ENCODE data around the gene EXTL2. TPM values are rescaled to one million over a fixed set of nuclear protein-coding genes. Genes with fewer than 3 reads are reported as not detected.

Gene EXTL2
- total RNA-seq, 1 experiment from 2014 or later: 21.1 TPM

DNA sequence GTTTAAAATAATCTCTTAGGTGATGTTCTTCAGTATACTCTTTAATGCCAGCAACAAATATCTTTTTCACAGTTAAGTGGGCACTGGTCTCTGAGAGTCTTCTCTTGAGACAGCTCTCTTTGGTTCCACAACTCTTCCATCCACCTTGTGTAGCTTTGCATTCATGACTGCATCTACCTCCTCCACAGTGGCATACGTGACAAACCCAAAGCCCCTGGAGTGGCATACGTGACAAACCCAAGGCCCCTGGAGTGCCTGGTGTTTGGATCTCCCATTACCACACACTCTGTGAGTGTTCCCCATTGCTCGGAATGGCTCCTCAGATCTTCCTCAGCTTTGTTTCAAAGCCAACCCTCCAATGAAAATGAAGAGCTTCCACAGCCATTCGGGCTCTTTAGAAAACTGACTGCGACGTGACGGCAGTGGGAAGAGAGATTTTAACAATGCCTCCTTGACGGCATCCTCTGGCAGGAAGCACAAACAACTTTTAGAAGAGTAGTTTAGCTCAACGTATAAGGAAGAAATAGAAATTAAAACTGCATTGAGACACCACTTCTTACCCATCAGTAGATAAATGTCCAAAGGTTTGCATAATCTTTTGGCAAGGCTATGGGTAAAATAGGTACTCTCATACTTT lies 47.1 kb upstream of the EXTL2 start:
- ChIA-PET POLR2A (no interaction called here), CTCF (no interaction called here), RAD21 (ENCODE audit: low non-redundant PET in 1 of 2, low total read pairs in 2 of 2, uncharacterized antibody in 2 of 2, unreplicated experiment in 2 of 2) (no interaction called here)
- H3K9ac ChIP-seq (ENCODE audit: low read length): no peak overlapping the region
- intact Hi-C loops (cut with micrococcal nuclease): no loop called here
- no TSS peak for BruUV-seq (replicated peaks)
- no peaks in the 10 kb centered on the region for H3K9me2 ChIP-seq (ENCODE audit: insufficient read depth)
- no peak overlapping the region for H2AFZ ChIP-seq (ENCODE audit: low read depth, low read length, poor library complexity, severe bottlenecking)
- H3K27ac ChIP-seq (ENCODE audit: low read depth, low read length): no peak overlapping the region
- H3K4me2 ChIP-seq (ENCODE audit: low read length): no peak overlapping the region
- H3K79me2 ChIP-seq (ENCODE audit: insufficient read depth, low read length): no peaks in the 10 kb centered on the region
- ATAC-seq (no peak), DNase-seq (ENCODE audit: low read depth, low spot score) (no peak)
- H3K27me3 ChIP-seq (ENCODE audit: insufficient read depth, low read length): no peaks in the 10 kb centered on the region
- H3K4me1 ChIP-seq (ENCODE audit: control insufficient read depth in 1 of 2, insufficient read depth in 2 of 2, low read length in 2 of 2): no peaks in the 10 kb centered on the region
- no peaks in the 10 kb centered on the region for H4K20me1 ChIP-seq (ENCODE audit: insufficient read depth)
- H3K4me3 ChIP-seq (replicated peaks in 1 of 2; ENCODE audit: low read depth in 1 of 2, low read length in 2 of 2): no peak overlapping the region
- TF ChIP-seq ZFX (IDR thresholded peaks at IDR 0.05): no peak
- TF ChIP-seq, protein P1, sequence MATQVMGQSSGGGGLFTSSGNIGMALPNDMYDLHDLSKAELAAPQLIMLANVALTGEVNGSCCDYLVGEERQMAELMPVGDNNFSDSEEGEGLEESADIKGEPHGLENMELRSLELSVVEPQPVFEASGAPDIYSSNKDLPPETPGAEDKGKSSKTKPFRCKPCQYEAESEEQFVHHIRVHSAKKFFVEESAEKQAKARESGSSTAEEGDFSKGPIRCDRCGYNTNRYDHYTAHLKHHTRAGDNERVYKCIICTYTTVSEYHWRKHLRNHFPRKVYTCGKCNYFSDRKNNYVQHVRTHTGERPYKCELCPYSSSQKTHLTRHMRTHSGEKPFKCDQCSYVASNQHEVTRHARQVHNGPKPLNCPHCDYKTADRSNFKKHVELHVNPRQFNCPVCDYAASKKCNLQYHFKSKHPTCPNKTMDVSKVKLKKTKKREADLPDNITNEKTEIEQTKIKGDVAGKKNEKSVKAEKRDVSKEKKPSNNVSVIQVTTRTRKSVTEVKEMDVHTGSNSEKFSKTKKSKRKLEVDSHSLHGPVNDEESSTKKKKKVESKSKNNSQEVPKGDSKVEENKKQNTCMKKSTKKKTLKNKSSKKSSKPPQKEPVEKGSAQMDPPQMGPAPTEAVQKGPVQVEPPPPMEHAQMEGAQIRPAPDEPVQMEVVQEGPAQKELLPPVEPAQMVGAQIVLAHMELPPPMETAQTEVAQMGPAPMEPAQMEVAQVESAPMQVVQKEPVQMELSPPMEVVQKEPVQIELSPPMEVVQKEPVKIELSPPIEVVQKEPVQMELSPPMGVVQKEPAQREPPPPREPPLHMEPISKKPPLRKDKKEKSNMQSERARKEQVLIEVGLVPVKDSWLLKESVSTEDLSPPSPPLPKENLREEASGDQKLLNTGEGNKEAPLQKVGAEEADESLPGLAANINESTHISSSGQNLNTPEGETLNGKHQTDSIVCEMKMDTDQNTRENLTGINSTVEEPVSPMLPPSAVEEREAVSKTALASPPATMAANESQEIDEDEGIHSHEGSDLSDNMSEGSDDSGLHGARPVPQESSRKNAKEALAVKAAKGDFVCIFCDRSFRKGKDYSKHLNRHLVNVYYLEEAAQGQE (IDR thresholded peaks at IDR 0.05; ENCODE audit: low read depth): no peak
- no peak for TF ChIP-seq SP1 (IDR thresholded peaks at IDR 0.05; ENCODE audit: low read depth)
- no peak for TF ChIP-seq EGR1 (IDR thresholded peaks at IDR 0.05; ENCODE audit: low read depth)
- peaks cover 0 to 4% of the 10 kb centered on the region in 2 experiments; a peak in 1 of 4 replicates for H3K36me3 ChIP-seq (ENCODE audit: control insufficient read depth in 1 of 2, insufficient read depth in 2 of 2, low read length in 2 of 2)
- H3K9me3 ChIP-seq (ENCODE audit: control insufficient read depth in 1 of 2, insufficient read depth in 1 of 2, low read depth in 1 of 2, low read length in 2 of 2): no peaks in the 10 kb centered on the region

DNA sequence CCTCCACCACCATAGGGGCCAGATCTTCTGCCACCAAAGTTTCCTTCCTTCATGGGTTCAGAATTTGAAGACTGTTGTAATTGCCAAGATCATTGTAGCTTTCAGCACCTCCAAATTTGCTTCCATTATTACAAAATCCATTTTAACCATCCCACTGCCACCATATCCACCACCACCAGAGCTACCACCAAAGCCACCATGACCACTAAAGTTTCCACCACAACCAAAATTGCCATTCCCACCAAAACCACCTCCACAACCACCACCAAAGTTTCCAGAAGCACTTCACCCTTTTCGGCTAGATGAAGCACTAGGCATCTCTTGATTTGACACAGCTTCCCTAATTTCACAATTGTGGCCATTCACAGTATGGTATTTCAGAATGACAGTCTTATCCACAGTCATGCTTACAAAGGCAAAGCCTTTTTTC lies 46.5 kb upstream of the EXTL2 start:
- Histone ChIP-seq H3K9me3 (ENCODE audit: control insufficient read depth in 1 of 2, insufficient read depth in 1 of 2, low read depth in 1 of 2, low read length in 2 of 2) (no peaks in the 10 kb centered on the region), H3K4me3 (replicated peaks in 1 of 2; ENCODE audit: low read depth in 1 of 2, low read length in 2 of 2) (no peak overlapping the region), H3K79me2 (ENCODE audit: insufficient read depth, low read length) (peaks cover 4% of the 10 kb centered on the region; the same call in 1 of the 2 replicates), H3K9ac (ENCODE audit: low read length) (no peak overlapping the region), H3K27ac (ENCODE audit: low read depth, low read length) (no peak overlapping the region), H4K20me1 (ENCODE audit: insufficient read depth) (no peaks in the 10 kb centered on the region), H3K36me3 (ENCODE audit: control insufficient read depth in 1 of 2, insufficient read depth in 2 of 2, low read length in 2 of 2) (peaks cover 0 to 4% of the 10 kb centered on the region in 2 experiments; a peak in 1 of 4 replicates), H3K4me1 (ENCODE audit: control insufficient read depth in 1 of 2, insufficient read depth in 2 of 2, low read length in 2 of 2) (no peaks in the 10 kb centered on the region), H3K27me3 (ENCODE audit: insufficient read depth, low read length) (no peaks in the 10 kb centered on the region), H3K9me2 (ENCODE audit: insufficient read depth) (no peaks in the 10 kb centered on the region), H3K4me2 (ENCODE audit: low read length) (no peak overlapping the region), H2AFZ (ENCODE audit: low read depth, low read length, poor library complexity, severe bottlenecking) (no peak overlapping the region)
- ChIA-PET CTCF (no interaction called here), RAD21 (ENCODE audit: low non-redundant PET in 1 of 2, low total read pairs in 2 of 2, uncharacterized antibody in 2 of 2, unreplicated experiment in 2 of 2) (no interaction called here), POLR2A (no interaction called here)
- ATAC-seq (no peak), DNase-seq (ENCODE audit: low read depth, low spot score) (no peak)
- intact Hi-C loops (cut with micrococcal nuclease): no loop called here
- no TSS peak for BruUV-seq (replicated peaks)
- TF ChIP-seq, protein P2, sequence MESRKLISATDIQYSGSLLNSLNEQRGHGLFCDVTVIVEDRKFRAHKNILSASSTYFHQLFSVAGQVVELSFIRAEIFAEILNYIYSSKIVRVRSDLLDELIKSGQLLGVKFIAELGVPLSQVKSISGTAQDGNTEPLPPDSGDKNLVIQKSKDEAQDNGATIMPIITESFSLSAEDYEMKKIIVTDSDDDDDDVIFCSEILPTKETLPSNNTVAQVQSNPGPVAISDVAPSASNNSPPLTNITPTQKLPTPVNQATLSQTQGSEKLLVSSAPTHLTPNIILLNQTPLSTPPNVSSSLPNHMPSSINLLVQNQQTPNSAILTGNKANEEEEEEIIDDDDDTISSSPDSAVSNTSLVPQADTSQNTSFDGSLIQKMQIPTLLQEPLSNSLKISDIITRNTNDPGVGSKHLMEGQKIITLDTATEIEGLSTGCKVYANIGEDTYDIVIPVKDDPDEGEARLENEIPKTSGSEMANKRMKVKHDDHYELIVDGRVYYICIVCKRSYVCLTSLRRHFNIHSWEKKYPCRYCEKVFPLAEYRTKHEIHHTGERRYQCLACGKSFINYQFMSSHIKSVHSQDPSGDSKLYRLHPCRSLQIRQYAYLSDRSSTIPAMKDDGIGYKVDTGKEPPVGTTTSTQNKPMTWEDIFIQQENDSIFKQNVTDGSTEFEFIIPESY (IDR thresholded peaks at IDR 0.05; ENCODE audit: extremely low read depth, insufficient replicate concordance, low read length): no peak
- TF ChIP-seq POLR2AphosphoS5 (IDR thresholded peaks at IDR 0.05; ENCODE audit: low read depth, low read length): no peak
- no peak for TF ChIP-seq SP1 (IDR thresholded peaks at IDR 0.05; ENCODE audit: low read depth)
- no peak for TF ChIP-seq FOSL1 (IDR thresholded peaks at IDR 0.05; ENCODE audit: low read depth)
- TF ChIP-seq, protein P3, sequence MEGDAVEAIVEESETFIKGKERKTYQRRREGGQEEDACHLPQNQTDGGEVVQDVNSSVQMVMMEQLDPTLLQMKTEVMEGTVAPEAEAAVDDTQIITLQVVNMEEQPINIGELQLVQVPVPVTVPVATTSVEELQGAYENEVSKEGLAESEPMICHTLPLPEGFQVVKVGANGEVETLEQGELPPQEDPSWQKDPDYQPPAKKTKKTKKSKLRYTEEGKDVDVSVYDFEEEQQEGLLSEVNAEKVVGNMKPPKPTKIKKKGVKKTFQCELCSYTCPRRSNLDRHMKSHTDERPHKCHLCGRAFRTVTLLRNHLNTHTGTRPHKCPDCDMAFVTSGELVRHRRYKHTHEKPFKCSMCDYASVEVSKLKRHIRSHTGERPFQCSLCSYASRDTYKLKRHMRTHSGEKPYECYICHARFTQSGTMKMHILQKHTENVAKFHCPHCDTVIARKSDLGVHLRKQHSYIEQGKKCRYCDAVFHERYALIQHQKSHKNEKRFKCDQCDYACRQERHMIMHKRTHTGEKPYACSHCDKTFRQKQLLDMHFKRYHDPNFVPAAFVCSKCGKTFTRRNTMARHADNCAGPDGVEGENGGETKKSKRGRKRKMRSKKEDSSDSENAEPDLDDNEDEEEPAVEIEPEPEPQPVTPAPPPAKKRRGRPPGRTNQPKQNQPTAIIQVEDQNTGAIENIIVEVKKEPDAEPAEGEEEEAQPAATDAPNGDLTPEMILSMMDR (IDR thresholded peaks at IDR 0.05 in 2 of 3, conservative IDR thresholded peaks at IDR 0.05 in 1 of 3; ENCODE audit: borderline replicate concordance in 1 of 3, insufficient read depth in 1 of 3, low read depth in 2 of 3, low read length in 2 of 3): no peak
- TF ChIP-seq POLR2A (IDR thresholded peaks at IDR 0.05; ENCODE audit: borderline replicate concordance, extremely low read depth, insufficient read depth, insufficient read length): no peak
- TF ChIP-seq CBX3 (IDR thresholded peaks at IDR 0.05; ENCODE audit: low read depth): no peak
- TF ChIP-seq EZH2 (IDR thresholded peaks at IDR 0.05): no peak
- TF ChIP-seq RAD21 (IDR thresholded peaks at IDR 0.05; ENCODE audit: low read depth): no peak
- no peak for TF ChIP-seq EGR1 (IDR thresholded peaks at IDR 0.05; ENCODE audit: low read depth)
- TF ChIP-seq SIN3A (IDR thresholded peaks at IDR 0.05; ENCODE audit: low read depth): no peak
